Left lung (tissue), 10 donors: ENCODE results near the gene C1QTNF1. TPM values are rescaled to one million over a fixed set of nuclear protein-coding genes. Genes with fewer than 3 reads are reported as not detected.

Experiments
- ATAC-seq: fragments of 200-7000 bp; cut with Tn5 transposase; one replicate; pipeline ENCODE4 v1.9.1; 2020; ENCODE audit warnings: moderate library complexity
- DNase-seq, 4 donors: peaks; one replicate each; pipeline ENCODE4 v3.0.0-alpha.2; 2013 to 2020
- H3K27ac ChIP-seq, 2 donors: fragments of 200-600 bp; sonication (generic) in 1 of 2; one replicate each; pipeline versions ENCODE4 v1.5.0 to v1.8.0; 2020 to 2021
- H3K27me3 ChIP-seq, 2 donors: fragments of 200-600 bp; sonication (generic) in 1 of 2; one replicate each; pipeline versions ENCODE4 v1.5.0 to v1.8.0; 2020 to 2021
- H3K36me3 ChIP-seq, 2 donors: fragments of 200-600 bp; sonication (generic) in 1 of 2; one replicate each; pipeline versions ENCODE4 v1.5.0 to v1.8.0; 2020 to 2021
- H3K4me1 ChIP-seq, 2 donors: fragments of 200-600 bp; one replicate each; pipeline ENCODE4 v1.8.0; 2021
- H3K4me3 ChIP-seq, 2 donors: fragments of 200-600 bp; sonication (generic) in 1 of 2; one replicate each; pipeline versions ENCODE4 v1.5.0 to v1.8.0; 2020 to 2021; ENCODE audit warnings: mild to moderate bottlenecking in 1 of 2
- H3K9me3 ChIP-seq, 2 donors: fragments of 200-600 bp; sonication (generic) in 1 of 2; one replicate each; pipeline versions ENCODE4 v1.5.0 to v1.8.0; 2020 to 2021
- intact Hi-C, 2 donors: fragments of 100-400 bp; cut with DNase I; formaldehyde crosslinking; loops; one replicate each; pipeline versions ENCODE4 v1.11.2 to v1.14.2; 2022
- polyA plus RNA-seq, 6 donors: library from polyadenylated mRNA; unstranded; fragments of 120-200 nt; gene quantifications; one replicate each; pipeline ENCODE4 v1.2.1, GENCODE V29; 2013; ENCODE audit not compliant: insufficient read length in 6 of 6
- total RNA-seq, 2 donors: library from RNA; stranded (reverse); fragmentation: NEBNext Ultra II Directional; extraction: Animal tissue kit (Norgen Biotek cat#: 25700); gene quantifications; one replicate each; pipeline ENCODE4 v1.2.1, GENCODE V29; 2021
- TF ChIP-seq, protein P1 (sequence below), 2 donors: fragments of 200-600 bp; sonication (generic) in 1 of 2; IDR thresholded peaks; one replicate each; pipeline versions ENCODE4 v1.5.0 to v1.8.0; 2021; ENCODE audit warnings: antibody characterized with exemption in 2 of 2
- donor health status: DM: no; HTN: yes; CAD: no.
- donor health status: DM: no; HTN: no; CAD: no.

Gene C1QTNF1
- total and polyA plus RNA-seq, 8 donors, result 1.4 to 31.4 (median 2.2) TPM

- H3K27me3 ChIP-seq, result no peaks in the 10 kb centered on the region
- TF ChIP-seq, protein P1, sequence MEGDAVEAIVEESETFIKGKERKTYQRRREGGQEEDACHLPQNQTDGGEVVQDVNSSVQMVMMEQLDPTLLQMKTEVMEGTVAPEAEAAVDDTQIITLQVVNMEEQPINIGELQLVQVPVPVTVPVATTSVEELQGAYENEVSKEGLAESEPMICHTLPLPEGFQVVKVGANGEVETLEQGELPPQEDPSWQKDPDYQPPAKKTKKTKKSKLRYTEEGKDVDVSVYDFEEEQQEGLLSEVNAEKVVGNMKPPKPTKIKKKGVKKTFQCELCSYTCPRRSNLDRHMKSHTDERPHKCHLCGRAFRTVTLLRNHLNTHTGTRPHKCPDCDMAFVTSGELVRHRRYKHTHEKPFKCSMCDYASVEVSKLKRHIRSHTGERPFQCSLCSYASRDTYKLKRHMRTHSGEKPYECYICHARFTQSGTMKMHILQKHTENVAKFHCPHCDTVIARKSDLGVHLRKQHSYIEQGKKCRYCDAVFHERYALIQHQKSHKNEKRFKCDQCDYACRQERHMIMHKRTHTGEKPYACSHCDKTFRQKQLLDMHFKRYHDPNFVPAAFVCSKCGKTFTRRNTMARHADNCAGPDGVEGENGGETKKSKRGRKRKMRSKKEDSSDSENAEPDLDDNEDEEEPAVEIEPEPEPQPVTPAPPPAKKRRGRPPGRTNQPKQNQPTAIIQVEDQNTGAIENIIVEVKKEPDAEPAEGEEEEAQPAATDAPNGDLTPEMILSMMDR (IDR thresholded peaks at IDR 0.05), result no peak
- H3K4me1 ChIP-seq, result peaks cover 17 to 37% of the 10 kb centered on the region in 2 donors
- no peaks in the 10 kb centered on the region for H3K9me3 ChIP-seq
- DNase-seq (no peak), ATAC-seq (no peak)
- no peak overlapping the region for H3K27ac ChIP-seq
- H3K4me3 ChIP-seq, result no peak overlapping the region
- peaks cover 0 to 34% of the 10 kb centered on the region in 2 donors for H3K36me3 ChIP-seq
- intact Hi-C loops, result no loop called here
These were observed 20.1 kb upstream of the C1QTNF1 start for GRCh38 chr17:79003661-79004411.

- Histone ChIP-seq H3K27me3 (no peaks in the 10 kb centered on the region), H3K9me3 (no peaks in the 10 kb centered on the region), H3K4me3 (no peak overlapping the region), H3K36me3 (peaks cover 0 to 20% of the 10 kb centered on the region in 2 donors), H3K4me1 (peaks cover 20 to 38% of the 10 kb centered on the region in 2 donors), H3K27ac (peak overlapping the region; percentile 24 to 31)
- DNase-seq (peak in 1 of 4 donors; percentile 73), ATAC-seq (peak; percentile 75)
- TF ChIP-seq, protein P1 (IDR thresholded peaks at IDR 0.05), result no peak
- intact Hi-C loops, result no loop called here
These were observed 18.7 kb upstream of the C1QTNF1 start for GRCh38 chr17:79005063-79005861.

GRCh38 chr17:79006046-79006445, 17.9 kb upstream of the C1QTNF1 start:
- Histone ChIP-seq H3K27me3 (no peaks in the 10 kb centered on the region), H3K9me3 (no peaks in the 10 kb centered on the region), H3K4me1 (peaks cover 21 to 38% of the 10 kb centered on the region in 2 donors), H3K27ac (peak overlapping the region; percentile 24 to 31), H3K36me3 (peaks cover 0 to 16% of the 10 kb centered on the region in 2 donors), H3K4me3 (no peak overlapping the region)
- intact Hi-C loops, result no loop called here
- ATAC-seq (peak; percentile 6), DNase-seq (peak in 1 of 4 donors; percentile 32)
- TF ChIP-seq, protein P1 (IDR thresholded peaks at IDR 0.05), result no peak

GRCh38 chr17:79006794-79007503, 17.0 kb upstream of the C1QTNF1 start:
- intact Hi-C loops, result no loop called here
- no peak overlapping the region for H3K27ac ChIP-seq
- peaks cover 21 to 38% of the 10 kb centered on the region in 2 donors for H3K4me1 ChIP-seq

More at GRCh38 chr17:79006794-79007503, 17.0 kb upstream of the C1QTNF1 start:
- no peak for DNase-seq
- Histone ChIP-seq H3K9me3 (no peaks in the 10 kb centered on the region), H3K36me3 (peaks cover 0 to 14% of the 10 kb centered on the region in 2 donors), H3K4me3 (no peak overlapping the region), H3K27me3 (no peaks in the 10 kb centered on the region)
- ATAC-seq, result no peak
- TF ChIP-seq, protein P1 (IDR thresholded peaks at IDR 0.05), result no peak
